MCF 10A (cell line): ENCODE measurements around the gene PTCD3. TPM values are rescaled to one million over a fixed set of nuclear protein-coding genes. Genes with fewer than 3 reads are reported as not detected.

ENCODE experiments used
- BruUV-seq: library from RNA; stranded (reverse); fragments of 400-500 nt; replicated peaks from 2 replicates; lab custom pipeline; 2021; lab: Mats Ljungman, UMichigan
- CTCF ChIA-PET: fragments of 300-600 bp; sonication (Branson Sonifier 250); formaldehyde crosslinking; extraction: SDS; loops from one replicate; lab custom pipeline; 2021; ENCODE audit warnings: antibody characterized with exemption, inconsistent platforms; lab: Yijun Ruan, JAX
- POLR2A ChIA-PET: fragments of 300-600, 350-650 bp; sonication (Branson Sonifier 250); formaldehyde crosslinking; extraction: SDS; loops from one replicate; lab custom pipeline; 2020; ENCODE audit warnings: antibody characterized with exemption, inconsistent platforms; lab: Yijun Ruan, JAX
- DNase-seq: peaks from one replicate; pipeline ENCODE4 v3.0.0-alpha.2; 2018; ENCODE audit not compliant: unreplicated experiment
- H3K27ac Mint-ChIP-seq: one replicate; pipeline ENCODE4 v1.8.0; 2022; ENCODE audit warnings: mild to moderate bottlenecking, low read depth, mixed read lengths; ENCODE audit not compliant: unreplicated experiment
- H3K27me3 Mint-ChIP-seq: one replicate; pipeline ENCODE4 v1.8.0; 2022; ENCODE audit warnings: mixed read lengths; ENCODE audit not compliant: insufficient read depth, unreplicated experiment
- H3K36me3 Mint-ChIP-seq: one replicate; pipeline ENCODE4 v1.8.0; 2022; ENCODE audit warnings: mild to moderate bottlenecking, moderate library complexity, mixed read lengths; ENCODE audit not compliant: insufficient read depth, unreplicated experiment
- H3K4me1 Mint-ChIP-seq: one replicate; pipeline ENCODE4 v1.8.0; 2022; ENCODE audit warnings: mixed read lengths; ENCODE audit not compliant: insufficient read depth, unreplicated experiment
- H3K4me3 Mint-ChIP-seq: one replicate; pipeline ENCODE4 v1.8.0; 2022; ENCODE audit warnings: mild to moderate bottlenecking, moderate library complexity, mixed read lengths; ENCODE audit not compliant: unreplicated experiment
- H3K9me3 Mint-ChIP-seq: one replicate; pipeline ENCODE4 v1.8.0; 2022; ENCODE audit warnings: mixed read lengths; ENCODE audit not compliant: unreplicated experiment
- intact Hi-C: fragments of 100-400 bp; cut with micrococcal nuclease; formaldehyde crosslinking; loops from 2 replicates; pipeline ENCODE4 v1.14.1; 2022
- total RNA-seq: library from RNA; stranded (reverse); gene quantifications from 2 replicates; pipeline ENCODE4 v1.2.3, GENCODE V29; 2022
- TF ChIP-seq, protein P1 (sequence below): fragments of 200-600 bp; IDR thresholded peaks from one replicate; pipeline ENCODE4 v1.8.0; 2022; ENCODE audit warnings: antibody characterized with exemption, mild to moderate bottlenecking; ENCODE audit not compliant: unreplicated experiment

Gene PTCD3
- total RNA-seq, 1 experiment from 2014 or later: 95.3 TPM

DNA sequence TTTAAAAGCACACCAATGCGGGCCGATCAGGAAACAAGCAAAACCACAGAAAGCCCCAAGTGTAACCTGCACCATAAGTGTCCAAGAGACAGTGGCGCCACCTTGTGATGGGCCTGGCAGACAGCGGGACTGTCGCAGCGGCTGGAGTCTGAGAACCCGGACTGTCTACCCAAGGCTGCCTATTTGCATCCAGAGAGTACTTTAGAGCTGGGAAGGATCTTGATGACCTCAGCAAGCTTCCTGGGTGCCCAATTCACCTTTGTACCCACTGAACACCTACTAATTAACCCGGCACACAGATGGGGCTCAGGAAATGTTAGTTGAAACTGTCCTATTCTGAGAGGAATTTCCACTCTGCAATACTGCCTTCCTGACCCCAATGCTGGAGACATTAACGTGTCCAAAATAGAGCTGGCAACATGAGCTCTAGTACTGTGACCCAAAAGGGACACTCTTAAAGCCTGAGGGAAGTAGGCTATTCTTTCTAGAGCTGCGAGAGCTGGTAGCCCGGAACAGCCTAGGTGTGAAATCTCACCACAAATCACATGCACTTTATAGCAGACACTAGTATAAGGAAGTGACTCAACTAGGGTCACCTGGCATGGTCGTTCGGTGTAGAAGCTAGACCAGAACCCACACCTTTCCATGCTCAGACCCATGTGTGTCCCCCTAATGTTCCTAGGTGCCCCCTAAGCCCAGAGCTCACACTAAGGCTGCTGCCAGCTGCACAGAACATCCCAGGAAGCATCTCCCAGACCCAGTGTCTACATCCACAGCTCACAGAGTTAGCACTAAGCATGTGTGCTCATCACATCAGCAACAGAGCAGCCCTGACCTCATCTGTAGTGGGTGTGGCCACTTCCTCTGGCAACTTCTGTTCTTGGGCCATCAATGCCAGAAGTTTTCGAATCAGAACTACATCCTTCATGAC is 25.8 kb upstream of the PTCD3 start:
- Mint-ChIP-seq H3K27me3 (no peaks in the 10 kb centered on the region), H3K27ac (no peak overlapping the region), H3K4me3 (no peak overlapping the region), H3K4me1 (no peaks in the 10 kb centered on the region), H3K36me3 (peaks cover 77% of the 10 kb centered on the region), H3K9me3 (no peaks in the 10 kb centered on the region)
- BruUV-seq: no TSS peak
- peak; percentile 68 for DNase-seq
- intact Hi-C loops: loop anchor here (1.0 kb wide), 2 partner anchors 192 to 253 kb away; partner anchors contain the start of gene ST3GAL5
- POLR2A ChIA-PET: interaction anchor here (0.7 to 1.2 kb wide), 3 partner anchors 26 to 191 kb away, joined by 3 to 5 read pairs (median 4); partner anchors contain the start of genes POLR1A and PTCD3
- TF ChIP-seq, protein P1, sequence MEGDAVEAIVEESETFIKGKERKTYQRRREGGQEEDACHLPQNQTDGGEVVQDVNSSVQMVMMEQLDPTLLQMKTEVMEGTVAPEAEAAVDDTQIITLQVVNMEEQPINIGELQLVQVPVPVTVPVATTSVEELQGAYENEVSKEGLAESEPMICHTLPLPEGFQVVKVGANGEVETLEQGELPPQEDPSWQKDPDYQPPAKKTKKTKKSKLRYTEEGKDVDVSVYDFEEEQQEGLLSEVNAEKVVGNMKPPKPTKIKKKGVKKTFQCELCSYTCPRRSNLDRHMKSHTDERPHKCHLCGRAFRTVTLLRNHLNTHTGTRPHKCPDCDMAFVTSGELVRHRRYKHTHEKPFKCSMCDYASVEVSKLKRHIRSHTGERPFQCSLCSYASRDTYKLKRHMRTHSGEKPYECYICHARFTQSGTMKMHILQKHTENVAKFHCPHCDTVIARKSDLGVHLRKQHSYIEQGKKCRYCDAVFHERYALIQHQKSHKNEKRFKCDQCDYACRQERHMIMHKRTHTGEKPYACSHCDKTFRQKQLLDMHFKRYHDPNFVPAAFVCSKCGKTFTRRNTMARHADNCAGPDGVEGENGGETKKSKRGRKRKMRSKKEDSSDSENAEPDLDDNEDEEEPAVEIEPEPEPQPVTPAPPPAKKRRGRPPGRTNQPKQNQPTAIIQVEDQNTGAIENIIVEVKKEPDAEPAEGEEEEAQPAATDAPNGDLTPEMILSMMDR: peak; percentile 76
- CTCF ChIA-PET: interaction anchor here (0.6 to 8.5 kb wide), 35 partner anchors 9 to 419 kb away, joined by 3 to 165 read pairs (median 4); partner anchors contain the start of gene ST3GAL5

DNA sequence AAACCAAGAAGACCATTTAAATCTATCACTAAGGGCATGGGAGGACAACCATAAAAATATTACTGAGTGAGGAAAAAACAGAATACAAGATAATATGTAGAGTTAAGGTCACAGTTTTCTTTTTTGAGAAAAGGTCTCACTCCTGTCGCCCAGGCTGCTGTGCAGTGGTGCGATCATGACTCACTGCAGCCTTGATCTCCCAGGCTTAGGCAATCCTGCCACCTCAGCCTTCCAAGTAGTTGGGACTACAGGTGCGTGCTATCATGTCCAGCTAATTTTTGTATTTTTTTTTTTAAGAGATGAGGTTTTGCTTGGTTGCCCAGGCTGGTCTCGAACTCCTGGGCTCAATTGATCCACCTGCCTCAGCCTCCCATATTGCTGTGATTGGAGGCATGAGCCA is 24.3 kb upstream of the PTCD3 start:
- peaks cover 78% of the 10 kb centered on the region for H3K36me3 Mint-ChIP-seq
- H3K9me3 Mint-ChIP-seq: no peaks in the 10 kb centered on the region
- BruUV-seq: no TSS peak
- CTCF ChIA-PET: interaction anchor here (7.3 to 8.5 kb wide), 2 partner anchors 193 to 254 kb away, joined by 65 to 165 read pairs; partner anchors contain the start of gene ST3GAL5
- H3K4me1 Mint-ChIP-seq: no peaks in the 10 kb centered on the region
- no peak overlapping the region for H3K4me3 Mint-ChIP-seq
- intact Hi-C loops: no loop called here
- TF ChIP-seq, protein P1: no peak
- peak; percentile 32 for DNase-seq
- POLR2A ChIA-PET: interaction anchor here (0.6 kb wide), 1 partner anchor 425 kb away, joined by 3 read pairs; no protein-coding TSS in a partner anchor
- H3K27ac Mint-ChIP-seq: no peak overlapping the region
- no peaks in the 10 kb centered on the region for H3K27me3 Mint-ChIP-seq

GRCh38 chr2:86082756-86083155 is 23.3 kb upstream of the PTCD3 start:
- no TSS peak for BruUV-seq
- Mint-ChIP-seq H3K27ac (no peak overlapping the region), H3K27me3 (no peaks in the 10 kb centered on the region), H3K9me3 (no peaks in the 10 kb centered on the region), H3K4me1 (no peaks in the 10 kb centered on the region), H3K36me3 (peaks cover 78% of the 10 kb centered on the region), H3K4me3 (no peak overlapping the region)
- TF ChIP-seq, protein P1: no peak
- intact Hi-C loops: no loop called here
- no peak for DNase-seq
- ChIA-PET CTCF (interaction anchor here (0.7 to 8.5 kb wide), 4 partner anchors 46 to 255 kb away, joined by 3 to 165 read pairs (median 34); partner anchors contain the start of gene ST3GAL5), POLR2A (interaction anchor here (1.0 kb wide), 1 partner anchor 66 kb away, joined by 4 read pairs; no protein-coding TSS in a partner anchor)
